GM18511 (cell line): ENCODE results near the gene CES2.

Experiments used
- ATAC-seq: cut with Tn5 transposase; IDR thresholded peaks from one replicate; pipeline ENCODE4 v1.9.1; 2021; ENCODE audit warnings: mild to moderate bottlenecking, moderate library complexity; ENCODE audit not compliant: unreplicated experiment

Gene CES2

DNA sequence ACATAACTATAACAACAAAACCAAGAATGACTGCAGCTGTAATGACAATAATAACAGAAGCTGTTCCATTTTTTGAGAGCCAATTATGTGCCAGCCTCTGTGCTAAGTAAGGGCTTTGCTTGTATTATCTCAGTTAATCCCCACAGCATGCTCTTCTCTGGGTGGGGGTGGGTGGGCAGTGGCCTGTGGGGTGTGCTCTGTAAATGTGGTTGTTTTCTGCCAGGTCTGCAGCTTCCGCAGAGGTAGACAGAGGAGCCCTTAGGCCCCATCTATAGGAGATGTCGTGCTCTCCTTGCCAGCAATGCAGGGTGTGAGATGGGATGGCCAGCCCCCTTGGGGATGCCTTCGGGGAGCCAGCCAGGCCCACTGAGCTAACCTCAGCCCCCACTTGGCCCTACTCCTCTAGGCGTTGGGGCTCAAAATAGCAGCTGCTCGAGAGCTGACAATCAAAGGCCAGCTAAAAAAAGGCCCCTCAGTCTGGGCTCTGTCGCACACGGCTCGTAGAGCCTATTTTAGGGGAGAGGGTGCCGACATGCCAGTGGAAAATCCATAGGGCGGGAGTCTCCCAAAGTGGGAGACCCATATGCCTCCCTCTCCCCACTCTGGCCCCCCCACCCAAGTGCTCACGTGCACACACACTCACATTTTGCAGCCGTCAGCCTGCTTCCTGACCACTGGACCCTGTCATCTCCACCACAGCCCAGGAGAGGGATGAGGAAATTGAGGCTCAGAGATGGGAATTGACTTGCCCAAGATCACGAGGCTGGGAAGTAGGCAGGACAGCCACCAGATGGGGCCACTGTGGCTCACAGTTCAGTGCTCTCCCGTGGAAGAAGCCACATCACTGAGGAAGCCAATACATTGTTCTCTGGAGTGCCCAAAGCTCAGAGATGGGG, 32.4 kb upstream of the CES2 start:
- ATAC-seq, result no peak

DNA sequence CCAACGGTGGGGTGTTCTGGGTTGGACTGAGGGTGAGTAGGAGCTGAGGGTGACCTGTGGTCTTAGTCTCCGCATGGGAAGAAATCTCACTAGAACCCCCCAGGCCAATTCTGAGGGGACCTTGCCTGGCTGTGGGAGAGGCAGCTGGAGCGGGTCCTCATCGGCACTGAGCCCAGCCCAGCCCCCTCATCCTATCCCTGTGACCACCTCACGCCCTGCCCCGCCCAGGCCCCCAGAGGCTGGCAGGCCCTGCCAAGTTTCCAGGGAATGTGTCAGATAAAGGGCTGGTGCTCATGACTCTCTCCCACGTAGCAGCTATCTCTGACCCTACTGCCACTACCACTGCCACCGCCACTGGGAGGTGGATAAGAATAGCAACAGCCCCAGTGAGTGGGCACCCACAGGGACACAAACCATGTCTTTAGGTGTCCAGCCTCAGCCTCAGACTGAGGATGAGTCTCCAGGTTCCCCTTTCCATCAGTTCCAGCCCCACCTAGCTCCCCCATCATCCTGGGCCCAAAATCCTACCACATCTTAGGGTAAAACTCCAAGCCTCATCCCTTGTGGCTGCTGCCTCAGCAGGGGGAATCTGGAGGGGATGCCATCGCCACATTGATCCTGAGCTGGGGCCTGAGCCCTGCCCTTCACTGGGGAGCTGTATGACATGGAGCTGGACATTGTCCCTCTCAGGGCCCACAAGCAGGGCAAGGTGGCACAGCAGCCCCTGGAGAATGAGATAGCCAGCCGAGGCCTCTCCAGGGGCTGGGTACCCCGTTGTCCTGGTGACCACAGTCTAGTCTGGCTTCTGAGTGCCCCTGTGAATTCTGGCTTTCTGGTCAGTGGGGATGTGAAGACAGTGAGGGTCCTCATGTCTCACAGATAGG, 31.5 kb upstream of the CES2 start:
- no peak for ATAC-seq

DNA sequence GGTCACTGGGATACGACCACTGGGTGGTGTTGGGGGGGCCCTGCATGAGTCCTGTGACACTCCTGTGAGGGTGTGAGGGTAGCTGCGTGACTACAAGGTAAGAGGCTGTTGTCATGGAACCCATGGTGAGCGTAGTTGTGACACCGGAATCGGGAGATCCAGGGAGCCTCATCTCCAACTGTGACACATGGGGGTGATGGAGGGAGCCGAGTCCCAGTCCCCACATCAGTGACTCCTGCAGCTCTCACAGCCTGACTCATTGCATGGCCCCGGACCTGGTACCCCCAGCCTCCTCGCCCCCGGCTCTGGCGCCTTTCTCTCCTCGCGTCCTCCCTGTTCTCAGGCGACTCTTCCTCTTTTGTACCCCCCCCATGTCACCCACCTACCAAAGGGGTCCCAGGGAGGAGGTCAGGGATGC, 30.9 kb upstream of the CES2 start:
- no peak for ATAC-seq

DNA sequence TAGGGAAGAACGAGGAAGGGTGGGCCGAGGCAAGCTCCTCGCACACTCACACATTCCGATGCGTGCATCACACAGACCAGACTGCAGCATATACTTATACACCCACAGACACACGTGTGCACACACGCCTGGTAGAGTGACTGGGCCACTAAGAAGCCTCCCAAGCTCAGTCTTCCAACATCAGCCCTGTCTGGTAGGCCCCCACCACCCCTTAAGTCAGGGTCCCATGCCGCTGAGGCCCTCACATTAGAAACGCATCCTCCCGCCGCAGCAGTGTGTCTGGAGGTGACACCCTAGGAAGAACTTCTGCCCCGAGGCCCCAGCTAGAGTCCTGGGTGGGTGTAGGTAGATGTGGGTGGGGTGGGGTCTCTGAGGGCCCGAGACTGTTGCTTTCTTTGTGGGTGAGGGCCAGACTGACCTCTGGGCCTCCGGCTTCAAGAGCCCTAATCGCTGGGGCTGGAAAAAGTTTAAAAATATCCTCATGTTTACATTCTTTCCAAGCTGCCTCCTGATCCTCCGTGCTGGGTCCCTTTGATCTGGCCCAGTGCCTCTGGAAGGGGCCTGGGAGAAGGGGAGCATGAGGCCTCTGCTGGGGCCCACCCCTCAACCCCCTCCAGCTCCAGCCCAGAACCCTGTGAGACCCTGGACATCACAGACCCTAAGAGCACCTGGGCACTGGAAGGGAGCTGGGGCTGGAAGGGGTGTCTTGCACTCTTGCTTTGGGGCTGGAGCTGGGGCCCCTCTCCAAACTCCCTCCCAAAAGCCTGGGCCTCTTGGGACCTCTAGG, 30.3 kb upstream of the CES2 start:
- no peak for ATAC-seq

DNA sequence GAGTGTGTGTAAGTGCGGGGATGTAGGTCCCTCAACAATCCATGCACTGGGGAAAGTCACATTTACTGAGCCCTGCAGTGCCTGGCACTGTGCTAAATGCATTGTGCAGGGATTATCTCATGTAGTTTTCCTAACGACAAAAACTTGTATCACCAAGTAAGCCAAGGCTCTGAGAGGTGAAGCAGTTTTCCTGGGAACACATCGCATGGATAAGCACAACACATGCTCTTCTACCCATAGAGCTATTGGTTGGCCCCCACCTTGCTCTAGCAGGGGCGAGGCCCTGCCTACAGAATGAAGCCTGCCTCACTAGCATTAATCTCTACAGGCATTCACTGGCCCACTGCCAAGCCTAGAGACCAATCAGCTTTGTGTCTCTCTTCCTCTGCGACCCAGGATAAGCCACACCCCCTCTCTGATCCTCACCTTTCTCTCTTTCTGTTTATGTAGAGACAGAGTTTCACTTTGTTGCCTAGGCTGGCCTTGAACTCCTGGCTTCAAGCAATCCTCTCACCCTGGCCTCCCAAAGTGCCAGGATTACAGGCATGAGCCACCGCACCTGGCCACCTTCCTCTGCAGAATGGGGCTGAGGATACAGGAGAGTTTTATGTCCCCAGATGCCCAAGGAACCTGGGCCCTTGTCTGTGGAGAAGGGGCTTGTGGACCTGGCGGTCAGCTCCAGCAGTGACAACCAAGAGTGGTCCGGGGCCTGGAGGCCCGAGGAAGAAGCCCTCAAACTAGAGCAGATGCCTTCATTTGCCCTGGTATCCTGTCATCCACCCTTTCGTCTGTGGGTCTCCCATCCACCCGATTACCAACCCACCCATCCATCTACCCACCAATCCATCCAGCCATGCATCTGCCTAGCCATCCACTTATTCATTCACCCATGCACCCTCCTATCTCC, 29.4 kb upstream of the CES2 start:
- no peak for ATAC-seq

DNA sequence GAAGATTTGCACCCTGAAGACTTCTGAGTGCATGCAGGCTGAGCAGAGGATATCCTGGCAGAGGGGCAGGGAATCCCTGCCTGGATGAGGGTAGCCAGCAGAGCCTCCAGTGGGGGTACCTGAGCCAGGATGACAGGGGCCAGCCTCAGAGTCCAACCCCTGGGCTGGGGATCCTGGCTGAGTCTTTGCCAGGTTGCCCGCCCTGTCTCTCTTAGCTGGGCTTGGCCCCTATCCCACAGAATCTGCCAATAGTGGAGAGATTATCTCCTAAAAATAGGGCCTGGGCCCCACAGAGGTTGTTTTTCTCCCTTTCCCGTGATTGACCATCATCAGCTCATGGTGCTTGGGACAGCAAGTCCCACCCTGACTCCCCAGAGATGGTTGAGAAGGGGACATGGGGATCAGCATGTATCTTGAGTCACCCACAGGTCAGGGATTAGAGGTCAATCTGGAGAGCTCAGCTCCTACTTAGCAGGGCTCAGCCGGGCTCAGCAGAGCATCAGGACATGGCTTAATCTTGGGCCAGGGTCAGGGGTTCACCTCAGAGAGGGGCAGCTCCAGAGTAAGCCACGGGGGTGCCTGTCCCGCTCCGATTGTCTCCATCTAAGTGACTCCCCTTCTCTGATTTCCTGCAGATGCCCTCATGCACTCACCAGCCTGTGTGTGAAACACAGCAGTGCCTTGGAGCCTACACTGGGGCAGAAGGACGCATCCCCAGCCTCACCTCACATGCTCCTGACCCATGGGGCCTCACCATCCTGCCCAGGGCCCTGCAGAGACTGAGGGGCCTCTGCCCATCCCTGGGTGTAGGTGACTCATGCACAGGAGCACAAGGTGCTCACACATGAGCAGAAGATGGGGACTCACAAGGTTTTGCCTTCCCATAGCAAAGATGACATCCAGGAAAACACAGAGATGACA, 28.1 kb upstream of the CES2 start:
- ATAC-seq, result no peak

DNA sequence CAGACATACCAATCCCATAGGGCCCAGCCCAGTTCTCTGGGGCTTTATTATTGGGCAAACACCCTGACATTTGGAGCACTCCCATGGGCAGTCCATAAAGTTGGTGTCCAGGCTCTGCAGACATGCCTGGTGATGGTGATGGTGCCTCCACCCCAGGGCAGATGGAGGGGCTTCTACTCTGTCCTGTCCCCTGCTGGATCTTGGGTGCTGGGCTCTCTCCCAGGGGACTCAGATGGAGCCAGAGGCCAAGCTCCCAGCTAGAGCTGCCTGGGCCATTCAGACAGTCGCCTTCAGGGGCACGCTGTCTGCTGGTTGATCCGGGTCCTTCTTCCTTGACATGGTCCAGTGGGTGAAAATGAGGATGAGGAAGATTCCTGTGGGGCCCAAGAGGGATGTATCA, 27.2 kb upstream of the CES2 start:
- ATAC-seq, result no peak

DNA sequence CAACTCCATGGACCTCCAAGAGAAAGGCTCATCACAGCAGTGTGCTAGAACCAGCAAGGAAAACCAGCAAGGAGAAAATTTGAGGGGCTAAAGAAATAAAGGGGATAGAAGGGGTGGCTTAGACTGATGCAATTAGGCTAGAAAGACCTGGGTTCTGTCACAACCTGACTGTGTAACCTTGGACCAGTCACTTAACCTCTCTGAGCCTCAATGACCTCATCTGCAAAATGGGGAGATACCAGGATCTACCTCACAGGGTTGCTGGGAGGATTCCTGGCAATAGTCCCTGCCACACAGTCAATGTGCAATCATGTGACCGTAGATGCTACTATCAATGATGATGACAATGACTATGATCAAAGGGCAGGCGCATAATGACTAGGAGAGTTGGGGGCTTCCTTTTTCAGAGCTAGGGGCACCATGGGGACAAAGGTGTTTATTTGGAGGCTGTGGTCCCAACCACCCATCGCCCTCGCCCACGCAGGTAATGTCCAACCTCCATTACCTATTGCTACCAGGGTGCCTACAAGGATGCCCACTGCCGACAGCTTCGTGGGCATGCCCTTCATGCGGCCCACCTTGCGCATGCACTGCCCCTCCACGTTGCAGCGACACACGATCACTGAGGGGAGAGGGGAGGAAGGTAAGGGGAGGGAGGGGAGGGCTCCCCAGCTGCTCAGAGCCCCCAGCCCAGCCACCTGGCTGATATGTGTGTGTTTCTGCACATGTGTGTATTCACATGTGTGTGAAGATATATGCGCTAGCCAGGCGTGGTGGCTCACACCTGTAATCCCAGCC, 26.4 kb upstream of the CES2 start:
- ATAC-seq, result no peak

DNA sequence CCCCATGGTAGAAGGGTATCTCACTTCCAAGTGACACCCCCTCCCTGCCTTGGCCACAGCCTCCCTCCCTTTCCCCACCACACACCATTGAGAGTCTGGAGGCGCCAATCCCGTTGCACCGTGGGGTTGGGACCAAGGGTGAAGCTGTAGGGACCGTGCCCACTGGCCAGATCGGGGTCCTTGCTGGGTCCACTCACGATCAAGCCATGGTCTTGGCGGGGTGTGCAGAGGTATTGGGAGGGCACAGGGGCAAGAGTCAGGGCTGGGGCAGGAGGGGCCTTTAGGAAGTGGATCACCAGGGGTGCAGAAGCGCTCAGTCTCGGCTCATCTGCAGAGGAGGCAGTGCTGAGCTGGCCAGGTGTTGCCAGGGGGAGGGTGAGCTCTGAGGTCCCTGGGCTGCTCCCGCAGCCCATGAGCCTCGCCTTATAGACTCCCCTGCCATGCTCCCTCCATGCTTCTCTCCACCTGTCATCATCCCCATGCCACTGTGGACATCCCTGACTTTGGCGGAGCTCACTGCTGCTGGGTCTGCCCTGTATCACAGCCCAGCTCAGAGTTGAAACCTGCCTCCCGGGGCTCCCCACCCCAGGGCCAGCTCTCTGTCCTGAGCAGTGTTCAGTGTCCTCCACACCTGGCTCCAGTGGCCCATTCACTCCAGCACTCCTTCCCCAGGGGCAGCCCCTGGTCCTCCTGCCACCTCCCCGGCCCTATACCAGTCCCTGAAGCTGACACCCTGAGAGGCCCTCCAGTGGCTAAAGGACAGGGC, 25.0 kb upstream of the CES2 start:
- no peak for ATAC-seq

DNA sequence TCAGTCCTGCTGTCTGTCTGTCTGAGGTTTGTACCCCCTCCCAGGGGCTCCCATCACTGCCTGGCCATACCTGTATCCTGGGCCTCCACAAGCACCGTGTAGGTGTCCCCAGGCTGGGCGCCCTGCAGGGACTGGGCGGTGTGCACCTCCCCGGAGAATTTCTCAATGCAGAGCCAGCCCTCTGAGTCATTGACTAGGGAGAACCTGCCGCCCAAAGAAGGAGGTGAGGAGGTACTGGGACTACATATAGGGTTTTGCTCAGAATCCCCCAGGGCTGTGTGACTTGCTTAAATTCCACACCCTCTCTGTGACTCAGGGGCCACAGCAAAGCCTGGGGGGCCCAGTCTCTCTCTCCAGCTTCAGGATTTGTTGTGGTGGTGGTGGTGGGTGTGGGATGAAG, 24.2 kb upstream of the CES2 start:
- ATAC-seq, result no peak

DNA sequence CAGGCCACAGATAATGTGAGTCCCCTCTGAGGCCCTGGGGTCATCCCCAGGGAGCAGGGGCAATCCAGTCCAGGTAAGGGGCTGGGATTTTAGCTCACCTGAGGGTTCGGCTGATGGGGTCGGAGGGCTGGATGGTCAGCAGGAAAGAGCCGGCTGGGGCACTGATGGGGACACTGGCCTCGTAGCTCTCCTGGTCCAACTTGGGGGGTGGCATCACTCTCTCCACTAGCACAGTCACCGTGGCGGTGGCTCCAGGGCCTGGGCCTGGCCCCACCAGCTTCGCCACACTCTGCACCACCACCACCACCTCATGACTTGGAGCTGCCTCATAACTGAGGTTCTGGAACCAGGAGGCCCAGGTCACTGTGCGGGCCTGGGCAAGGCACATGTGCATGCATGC, 23.5 kb upstream of the CES2 start:
- no peak for ATAC-seq

DNA sequence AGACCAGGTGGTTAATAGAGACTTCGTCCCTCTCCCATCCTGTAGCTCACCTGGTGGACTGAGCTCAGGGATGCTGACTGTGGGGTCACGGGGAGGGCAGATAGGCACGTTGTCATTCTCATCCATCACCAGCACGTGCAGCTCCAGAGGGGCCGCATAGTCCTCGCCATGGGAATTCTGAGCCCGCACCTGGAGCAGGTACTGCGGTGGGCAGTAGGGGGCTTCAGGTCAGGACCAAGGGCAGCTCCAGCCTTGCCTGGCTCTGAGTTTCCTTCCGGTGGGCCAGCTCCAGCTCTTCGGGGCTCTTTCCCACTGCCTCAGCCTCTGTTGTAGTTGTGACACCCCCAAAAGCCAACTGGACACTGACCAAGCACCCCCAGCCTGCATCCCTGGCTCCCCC, 22.2 kb upstream of the CES2 start:
- no peak for ATAC-seq

DNA sequence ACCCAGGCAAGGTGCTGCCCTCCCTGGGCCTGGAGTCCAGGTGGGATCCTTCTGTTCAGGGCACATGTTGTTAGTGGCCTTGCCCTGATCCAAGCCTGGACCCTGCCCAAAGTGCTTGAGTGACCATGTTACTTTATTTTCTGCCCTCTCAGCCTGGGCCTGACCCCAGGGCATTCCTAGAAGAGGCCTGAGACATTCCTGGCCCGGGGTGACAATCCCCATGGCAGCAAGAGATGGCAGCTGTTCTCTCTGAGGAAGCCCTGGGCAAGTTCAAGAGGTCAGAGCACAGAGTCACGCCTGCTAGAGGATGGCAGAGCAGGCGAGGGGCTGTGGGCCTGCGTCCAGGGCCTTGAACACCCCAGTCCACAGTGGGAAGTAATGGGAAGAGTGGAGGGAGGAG, 21.6 kb upstream of the CES2 start:
- no peak for ATAC-seq

DNA sequence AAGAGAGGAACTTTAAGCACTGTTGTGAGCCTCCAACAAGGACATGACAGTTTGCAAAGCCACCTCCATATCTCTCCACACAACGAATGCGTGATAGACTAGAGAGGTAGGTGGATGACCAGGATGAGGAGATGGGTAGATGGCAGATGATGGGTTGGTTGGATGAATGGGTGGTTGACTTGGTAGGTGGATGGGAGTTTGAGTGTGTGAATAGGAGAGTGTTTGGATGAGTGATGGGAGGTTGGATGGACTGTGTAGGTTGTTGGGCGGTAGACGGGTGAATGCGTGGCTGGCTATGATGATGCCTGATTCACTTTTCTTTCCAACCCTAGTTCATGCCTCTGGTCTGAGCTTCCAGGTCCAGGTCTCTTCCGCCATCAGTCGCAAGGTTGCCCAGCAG, 20.8 kb upstream of the CES2 start:
- ATAC-seq, result no peak

DNA sequence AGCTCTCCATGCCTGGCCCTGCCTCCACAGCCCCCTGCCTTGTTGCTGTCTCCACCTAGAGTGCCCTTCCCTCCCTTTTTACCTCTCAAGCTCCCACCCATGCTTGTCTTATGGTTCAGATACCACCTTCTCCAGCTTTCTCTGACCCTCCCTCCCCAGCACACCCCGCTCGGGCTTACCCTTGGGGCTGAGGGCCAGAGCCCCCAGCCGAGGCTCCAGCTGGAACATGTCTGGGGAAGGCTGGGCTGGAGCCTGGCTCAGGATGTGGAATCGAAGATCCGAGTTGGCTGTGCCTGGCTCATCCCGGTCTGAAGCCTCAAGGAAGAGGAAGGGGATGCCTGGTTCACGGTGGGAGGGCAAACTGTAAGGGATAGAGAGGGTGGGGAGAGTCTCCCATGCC, 20.3 kb upstream of the CES2 start:
- no peak for ATAC-seq

DNA sequence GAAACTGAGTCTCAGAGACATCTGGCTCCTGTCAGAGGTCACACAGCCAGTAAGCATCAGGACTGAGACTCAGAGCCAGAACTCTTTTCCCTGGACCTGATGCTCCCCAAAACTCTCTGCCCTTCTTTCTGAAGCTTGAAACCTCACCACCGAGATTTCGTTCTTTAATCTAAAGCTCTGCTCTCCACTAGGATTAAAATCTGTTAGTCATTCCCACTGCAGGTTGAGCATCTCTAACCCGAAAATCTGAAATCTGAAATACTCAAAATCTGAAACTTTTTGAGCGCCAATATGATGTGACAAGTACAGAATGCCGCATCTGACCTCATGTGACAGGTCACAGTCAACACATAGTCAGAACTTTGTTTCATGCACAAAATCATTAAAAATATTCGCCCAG, 18.8 kb upstream of the CES2 start:
- no peak for ATAC-seq

DNA sequence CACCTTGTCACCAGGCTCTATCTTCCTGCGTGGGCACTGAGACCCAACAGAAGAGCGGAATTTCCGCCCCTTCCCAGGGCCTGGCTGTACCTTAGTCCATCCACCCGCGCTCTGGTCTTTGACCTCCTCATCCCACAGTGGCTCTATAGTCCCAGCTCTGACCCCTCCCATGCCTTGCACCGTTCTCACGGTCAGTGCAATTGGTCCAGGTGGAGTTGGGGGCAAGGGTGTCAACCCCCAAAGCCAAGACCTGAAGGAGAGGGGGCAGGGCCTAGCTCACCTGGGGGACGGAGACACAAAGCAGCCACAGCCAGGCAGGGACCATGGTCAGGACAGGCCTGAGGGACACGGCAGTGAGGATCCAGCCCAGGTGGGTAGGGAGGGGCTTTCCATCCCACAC, 17.6 kb upstream of the CES2 start:
- no peak for ATAC-seq

DNA sequence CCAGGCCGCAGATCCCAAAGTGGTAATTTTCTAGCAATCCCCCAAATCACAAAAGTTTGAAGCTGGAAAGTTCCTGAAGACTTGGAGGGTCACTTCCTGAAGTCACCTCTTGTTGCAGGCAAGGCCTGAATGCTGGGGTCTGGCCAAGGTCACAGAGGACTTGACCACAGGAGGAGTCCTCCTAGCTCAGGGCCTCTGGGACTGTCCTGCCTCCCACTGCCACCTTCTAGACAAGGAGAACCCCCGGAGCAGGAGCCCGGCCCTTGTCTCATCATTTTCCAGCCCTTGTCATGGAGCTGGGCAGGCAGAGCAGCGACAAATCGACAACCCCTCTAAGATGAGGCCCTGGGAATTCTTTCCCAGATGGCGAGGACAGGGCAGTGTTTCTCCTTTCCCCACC, 17.0 kb upstream of the CES2 start:
- ATAC-seq, result no peak
